DND-41 (cell line): ENCODE data around the gene SRC.

Source experiments
- ATAC-seq: fragments of 200-7000 bp; cut with Tn5 transposase; 3 replicates; pipeline ENCODE4 v1.9.1; 2021; ENCODE audit warnings: low read depth; ENCODE audit not compliant: insufficient read depth
- DNase-seq: peaks from one replicate; pipeline ENCODE4 v3.0.0-alpha.2; 2020
- H2AFZ ChIP-seq: 2 replicates; pipeline ENCODE4 v1.6.0; 2012; ENCODE audit warnings: low read depth, low read length
- H3K27ac ChIP-seq: 2 replicates; pipeline ENCODE4 v1.5.1; 2012; ENCODE audit warnings: low read length, inconsistent platforms
- H3K27me3 ChIP-seq: fragments of 200-600 bp; sonication (generic); 2 replicates; pipeline ENCODE4 v1.6.0; 2012; ENCODE audit warnings: low read length, mild to moderate bottlenecking, inconsistent platforms; ENCODE audit not compliant: insufficient read depth, poor library complexity
- H3K36me3 ChIP-seq: 2 replicates; pipeline ENCODE4 v1.5.1; 2012; ENCODE audit warnings: low read length, inconsistent platforms; ENCODE audit not compliant: insufficient read depth
- H3K4me1 ChIP-seq: 2 replicates; pipeline ENCODE4 v1.5.1; 2012; ENCODE audit warnings: mild to moderate bottlenecking, low read length; ENCODE audit not compliant: insufficient read depth
- H3K4me2 ChIP-seq: 2 replicates; pipeline ENCODE4 v1.6.0; 2012; ENCODE audit warnings: mild to moderate bottlenecking, moderate library complexity, low read length, inconsistent platforms; ENCODE audit not compliant: insufficient read depth
- H3K4me3 ChIP-seq, 2 experiments: fragments of 200-600 bp in 1 of 2; shearing (Covaris generic) in 1 of 2; 2 replicates each; pipeline ENCODE4 v1.5.1; 2012 to 2016; ENCODE audit warnings: inconsistent platforms in 2 of 2, low read length in 2 of 2, mild to moderate bottlenecking in 2 of 2, low read depth in 1 of 2, moderate library complexity in 1 of 2
- H3K79me2 ChIP-seq: 2 replicates; pipeline ENCODE4 v1.6.0; 2012; ENCODE audit warnings: low read length, inconsistent platforms; ENCODE audit not compliant: insufficient read depth
- H3K9ac ChIP-seq: 2 replicates; pipeline ENCODE4 v1.6.0; 2012; ENCODE audit warnings: low read depth, mild to moderate bottlenecking, inconsistent platforms, low read length, moderate library complexity
- H3K9me3 ChIP-seq: 2 replicates; pipeline ENCODE4 v1.5.1; 2012; ENCODE audit warnings: low read length, moderate library complexity, mild to moderate bottlenecking, inconsistent platforms; ENCODE audit not compliant: insufficient read depth, severe bottlenecking
- H4K20me1 ChIP-seq: 2 replicates; pipeline ENCODE4 v1.6.0; 2012; ENCODE audit warnings: low read length; ENCODE audit not compliant: insufficient read depth
- EZH2 ChIP-seq: IDR thresholded peaks from 3 replicates; pipeline ENCODE4 v1.6.1; 2012; ENCODE audit warnings: borderline replicate concordance, low read depth, mild to moderate bottlenecking, moderate library complexity, low read length, inconsistent platforms; ENCODE audit not compliant: severe bottlenecking
- TF ChIP-seq, protein P1 (sequence below): IDR thresholded peaks from 2 replicates; pipeline ENCODE4 v1.5.1; 2012; ENCODE audit warnings: borderline replicate concordance, low read length, moderate library complexity, mild to moderate bottlenecking; ENCODE audit not compliant: poor library complexity, severe bottlenecking; ENCODE audit errors: extremely low read depth

Gene SRC

GRCh38 chr20:37381621-37382471 lies 35.9 kb downstream of the SRC start:
- no peak overlapping the region for H2AFZ ChIP-seq
- DNase-seq (no peak), ATAC-seq (no peak)
- no peak overlapping the region for H3K9ac ChIP-seq
- no peak overlapping the region for H3K4me2 ChIP-seq
- no peaks in the 10 kb centered on the region for H3K4me1 ChIP-seq
- peaks cover 9% of the 10 kb centered on the region for H3K36me3 ChIP-seq
- H3K27me3 ChIP-seq = no peaks in the 10 kb centered on the region
- TF ChIP-seq EZH2 = no peak
- TF ChIP-seq, protein P1, sequence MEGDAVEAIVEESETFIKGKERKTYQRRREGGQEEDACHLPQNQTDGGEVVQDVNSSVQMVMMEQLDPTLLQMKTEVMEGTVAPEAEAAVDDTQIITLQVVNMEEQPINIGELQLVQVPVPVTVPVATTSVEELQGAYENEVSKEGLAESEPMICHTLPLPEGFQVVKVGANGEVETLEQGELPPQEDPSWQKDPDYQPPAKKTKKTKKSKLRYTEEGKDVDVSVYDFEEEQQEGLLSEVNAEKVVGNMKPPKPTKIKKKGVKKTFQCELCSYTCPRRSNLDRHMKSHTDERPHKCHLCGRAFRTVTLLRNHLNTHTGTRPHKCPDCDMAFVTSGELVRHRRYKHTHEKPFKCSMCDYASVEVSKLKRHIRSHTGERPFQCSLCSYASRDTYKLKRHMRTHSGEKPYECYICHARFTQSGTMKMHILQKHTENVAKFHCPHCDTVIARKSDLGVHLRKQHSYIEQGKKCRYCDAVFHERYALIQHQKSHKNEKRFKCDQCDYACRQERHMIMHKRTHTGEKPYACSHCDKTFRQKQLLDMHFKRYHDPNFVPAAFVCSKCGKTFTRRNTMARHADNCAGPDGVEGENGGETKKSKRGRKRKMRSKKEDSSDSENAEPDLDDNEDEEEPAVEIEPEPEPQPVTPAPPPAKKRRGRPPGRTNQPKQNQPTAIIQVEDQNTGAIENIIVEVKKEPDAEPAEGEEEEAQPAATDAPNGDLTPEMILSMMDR = no peak
- peaks cover 2% of the 10 kb centered on the region for H4K20me1 ChIP-seq
- no peaks in the 10 kb centered on the region for H3K79me2 ChIP-seq
- H3K27ac ChIP-seq = no peak overlapping the region
- no peaks in the 10 kb centered on the region for H3K9me3 ChIP-seq
- no peak overlapping the region for H3K4me3 ChIP-seq

DNA sequence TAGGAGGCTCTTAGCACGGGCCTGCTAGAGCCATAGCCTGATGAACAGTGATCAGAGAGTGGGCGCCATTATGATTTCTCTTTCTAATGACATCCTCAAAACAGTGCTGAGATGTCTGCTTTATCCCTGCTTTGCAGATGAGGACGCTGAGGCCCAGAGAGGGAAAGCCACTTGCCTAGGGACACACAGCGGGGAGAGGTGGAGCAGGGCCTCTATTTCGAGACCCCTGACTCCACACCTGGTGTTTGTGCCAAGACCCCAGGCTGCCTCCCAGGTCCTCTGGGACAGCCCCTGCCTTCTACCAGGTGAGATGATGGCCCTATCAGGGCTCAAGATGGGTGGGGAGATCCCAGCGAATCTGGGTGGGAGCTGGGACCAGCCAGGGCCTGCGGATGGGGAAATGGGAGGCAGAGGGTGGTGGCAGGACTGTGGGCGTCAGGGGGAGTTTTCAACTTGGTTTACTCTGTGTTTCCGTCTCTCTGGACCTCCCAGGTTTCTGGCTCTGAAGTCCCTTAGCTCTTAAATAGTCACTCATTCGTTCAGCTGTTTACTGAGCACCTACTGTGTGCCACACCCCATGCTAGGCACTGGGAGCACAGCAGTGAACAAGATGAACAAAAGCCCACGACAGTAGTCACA lies 36.7 kb downstream of the SRC start:
- Histone ChIP-seq H3K4me2 (no peak overlapping the region), H3K9ac (no peak overlapping the region)

DNA sequence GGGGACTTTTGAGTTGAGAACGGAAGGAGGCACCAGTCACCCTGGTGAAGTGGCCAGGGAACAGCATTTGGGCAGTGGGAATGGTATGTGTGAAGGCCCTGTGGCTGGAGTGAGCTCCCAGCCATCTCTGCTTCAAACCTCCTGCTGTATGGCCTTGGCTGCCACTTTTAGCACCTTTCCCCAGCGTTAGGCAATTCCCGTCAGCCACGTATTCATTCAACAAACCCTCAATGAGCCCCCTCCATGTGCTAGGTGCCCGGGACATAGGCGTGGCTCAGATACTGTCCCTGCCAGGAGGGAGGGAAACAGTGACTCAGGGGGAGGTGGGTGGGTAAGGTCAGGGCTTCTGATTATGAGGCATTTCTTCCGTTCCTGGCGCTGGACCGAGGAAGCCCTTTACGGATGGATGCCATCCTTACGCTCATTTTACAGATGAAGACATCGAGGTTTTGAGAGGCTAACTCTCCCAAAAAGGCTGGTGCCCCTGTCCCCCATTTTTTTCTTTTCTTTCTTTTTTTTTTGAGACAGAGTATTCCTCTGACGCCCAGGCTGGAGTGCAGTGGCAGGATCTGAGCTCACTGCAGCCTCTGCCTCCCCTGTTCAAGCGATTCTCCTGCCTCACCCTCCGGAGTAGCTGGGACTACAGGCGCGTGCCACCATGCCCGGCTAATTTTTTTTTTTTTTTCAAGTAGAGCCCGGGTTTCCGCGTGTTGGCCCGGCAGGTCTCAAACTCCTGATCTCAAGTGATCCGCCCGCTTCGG lies 37.5 kb downstream of the SRC start:
- TF ChIP-seq, protein P1 = no peak
- no peak for TF ChIP-seq EZH2
- no peaks in the 10 kb centered on the region for H3K27me3 ChIP-seq
- H2AFZ ChIP-seq = no peak overlapping the region
- H3K4me1 ChIP-seq = no peaks in the 10 kb centered on the region
- no peak overlapping the region for H3K27ac ChIP-seq
- no peak overlapping the region for H3K4me3 ChIP-seq
- H3K36me3 ChIP-seq = peaks cover 9% of the 10 kb centered on the region
- H3K4me2 ChIP-seq = no peak overlapping the region
- no peaks in the 10 kb centered on the region for H3K79me2 ChIP-seq
- H4K20me1 ChIP-seq = peaks cover 2% of the 10 kb centered on the region
- DNase-seq = no peak
- no peak for ATAC-seq
- no peak overlapping the region for H3K9ac ChIP-seq
- H3K9me3 ChIP-seq = no peaks in the 10 kb centered on the region

More for the DNA sequence above, 36.7 kb downstream of the SRC start:
- Histone ChIP-seq H3K27me3 (no peaks in the 10 kb centered on the region), H3K4me3 (no peak overlapping the region), H3K27ac (no peak overlapping the region), H3K4me1 (no peaks in the 10 kb centered on the region), H2AFZ (no peak overlapping the region), H3K9me3 (no peaks in the 10 kb centered on the region), H3K79me2 (no peaks in the 10 kb centered on the region), H3K36me3 (peaks cover 9% of the 10 kb centered on the region), H4K20me1 (peaks cover 2% of the 10 kb centered on the region)
- no peak for TF ChIP-seq EZH2
- TF ChIP-seq, protein P1 = no peak
- ATAC-seq = no peak
- DNase-seq = no peak
